HG03039 (cell line): ENCODE results near the gene TRIM61.
"Not testable (repeated sequence)": the region's sequence is repeated elsewhere in the genome, so short reads cannot be mapped to it uniquely, and the experiment has no call there.

Experiments used
- ATAC-seq: cut with Tn5 transposase; IDR thresholded peaks from one replicate; pipeline ENCODE4 v1.9.1; 2021; ENCODE audit warnings: mild to moderate bottlenecking, moderate library complexity; ENCODE audit not compliant: unreplicated experiment

TRIM61 gene

DNA sequence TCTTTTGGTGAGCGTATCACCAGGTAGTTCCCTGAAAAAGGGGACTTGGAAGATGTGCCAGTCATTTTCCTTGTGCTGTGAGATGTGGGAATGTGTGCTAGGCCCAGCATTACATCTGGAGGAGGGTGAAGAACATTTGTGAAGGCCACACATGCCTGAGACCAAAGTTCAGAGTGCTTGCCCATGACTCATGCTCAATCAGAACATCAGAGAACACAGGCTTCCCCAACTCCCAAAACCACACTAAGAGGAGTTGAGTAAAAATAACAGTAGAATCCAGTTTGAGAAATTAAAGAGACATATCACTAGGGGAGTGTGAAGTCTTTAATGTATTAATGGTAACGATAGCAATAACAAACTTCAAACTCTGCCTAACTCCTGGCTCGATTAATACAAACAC, 18.0 kb downstream of the TRIM61 start:
- not testable (repeated sequence) for ATAC-seq

DNA sequence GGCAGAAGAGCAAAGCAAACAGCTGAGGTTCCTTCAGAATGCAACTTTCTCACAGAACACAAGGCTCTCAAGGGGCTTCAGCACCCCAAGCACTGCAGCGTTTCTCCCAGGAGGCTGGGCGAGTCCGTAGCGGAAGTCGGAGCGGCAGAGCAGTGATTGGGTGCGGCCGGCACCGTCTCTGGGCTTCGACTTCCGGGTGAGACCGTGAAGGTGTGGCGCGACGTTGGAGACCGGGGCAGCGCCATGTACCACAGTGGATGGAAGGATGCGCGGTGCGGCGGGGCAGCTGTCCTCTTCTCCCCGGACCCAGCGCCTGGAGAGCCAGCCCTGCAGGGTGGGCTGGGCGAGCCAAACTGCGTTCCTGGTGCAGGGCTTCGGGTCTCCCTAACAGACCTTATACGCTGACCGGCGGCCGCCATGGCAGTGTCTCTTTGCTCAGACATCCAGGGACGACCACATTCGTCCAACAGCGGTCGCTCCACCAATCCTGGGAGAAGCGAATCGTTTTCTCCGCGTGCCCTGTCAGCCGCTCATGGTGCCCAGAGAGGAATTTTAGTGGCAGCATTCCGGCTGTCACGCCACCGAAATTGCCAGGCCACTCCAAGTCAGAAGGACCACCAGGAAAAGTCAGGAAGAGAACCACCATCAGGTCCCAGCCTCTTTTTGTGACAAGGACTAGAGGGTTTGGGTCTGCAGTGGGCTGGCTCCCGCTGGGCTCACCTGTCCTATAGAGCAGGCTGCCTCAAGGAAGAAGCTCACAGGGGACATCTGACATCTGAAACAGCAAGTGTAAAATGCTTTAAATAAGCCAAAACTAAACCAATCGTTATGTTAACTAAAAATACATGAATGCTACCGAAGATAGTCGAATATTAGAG, 20.5 kb downstream of the TRIM61 start:
- peak; percentile 100 for ATAC-seq

DNA sequence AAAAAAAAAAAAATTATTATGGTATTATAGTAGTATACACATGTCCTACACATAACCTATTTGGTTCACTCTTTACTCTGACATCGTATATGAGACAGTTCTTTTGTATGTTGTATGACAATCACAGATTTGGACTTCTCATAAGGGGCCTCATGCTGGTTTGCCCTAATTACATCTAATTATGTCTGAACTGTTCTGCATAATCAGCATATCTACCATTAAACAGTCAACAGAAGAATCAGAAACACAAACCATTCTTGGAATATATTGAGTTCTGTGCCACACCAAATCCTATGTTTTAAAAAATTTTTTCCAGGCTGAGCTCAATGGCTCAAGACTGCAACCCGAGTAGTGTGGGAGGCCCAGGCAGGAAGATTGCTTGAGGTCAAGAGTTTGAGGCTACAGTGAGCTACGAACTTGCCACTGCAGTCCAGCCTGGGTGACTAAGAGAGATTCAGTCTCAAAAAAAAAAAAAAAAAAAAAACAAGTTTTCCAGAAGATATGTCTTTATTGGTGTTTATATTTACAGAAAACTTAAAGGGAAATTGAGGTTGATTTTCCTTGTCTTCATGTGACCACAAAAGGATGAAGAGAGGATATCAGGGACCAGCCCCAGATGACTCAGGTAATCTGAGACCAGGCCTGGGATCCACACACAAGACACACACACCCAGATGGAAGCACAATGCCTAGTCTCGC, 22.2 kb downstream of the TRIM61 start:
- no peak for ATAC-seq

DNA sequence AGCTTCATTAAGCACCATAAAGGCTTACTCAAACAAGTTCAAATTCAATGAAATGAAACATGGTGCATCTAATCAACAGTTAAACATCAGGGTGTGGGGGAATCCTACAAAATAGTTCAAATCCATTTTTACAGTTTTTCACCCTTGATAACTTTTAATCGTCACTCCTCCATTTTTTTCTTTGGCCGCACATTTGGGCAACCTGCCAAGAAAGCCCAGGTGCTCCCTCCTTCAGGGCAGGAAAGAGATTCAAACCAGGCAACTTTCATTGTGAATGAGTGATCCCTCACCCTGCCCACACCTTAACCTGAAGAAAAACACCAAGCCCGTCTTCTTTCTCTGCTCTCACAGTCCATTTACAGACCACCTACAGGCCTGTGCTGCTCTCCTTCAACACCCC, 24.9 kb downstream of the TRIM61 start:
- no peak for ATAC-seq

DNA sequence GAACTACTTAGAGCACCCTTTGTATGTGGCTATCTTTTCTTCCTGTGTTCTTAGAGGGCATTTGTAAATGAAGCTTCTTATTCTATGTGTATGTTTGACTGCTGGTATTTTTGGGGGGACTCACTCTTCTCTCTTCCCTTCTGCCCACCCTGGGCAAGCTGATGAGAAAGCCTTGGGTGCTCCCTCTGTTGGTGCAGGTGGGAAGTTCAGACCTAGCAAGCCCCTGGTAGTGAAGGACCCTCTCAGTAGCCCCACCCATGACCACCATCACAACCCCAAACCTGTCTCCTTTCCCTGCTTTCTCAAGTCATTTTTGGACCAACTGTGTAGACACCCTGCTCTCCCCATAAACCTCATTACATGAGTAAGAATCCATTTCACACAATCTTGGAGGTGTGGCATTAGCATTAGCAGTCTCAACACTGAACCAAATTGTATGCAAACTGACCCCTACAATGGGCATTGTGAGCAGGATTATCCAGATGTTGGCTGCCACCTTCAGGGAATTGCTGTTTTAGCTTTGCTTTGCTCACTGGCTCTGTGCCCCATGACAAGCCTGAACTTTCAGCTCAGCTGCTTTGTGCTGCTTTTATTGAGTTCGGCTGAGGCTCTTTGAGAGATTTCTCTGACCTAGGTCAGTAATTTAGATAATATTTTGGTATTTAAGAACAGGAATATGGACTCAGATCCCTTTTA, 27.9 kb downstream of the TRIM61 start:
- no peak for ATAC-seq

- no peak for ATAC-seq
Observed at GRCh38 chr4:164948975-164949374, 28.5 kb downstream of the TRIM61 start.

DNA sequence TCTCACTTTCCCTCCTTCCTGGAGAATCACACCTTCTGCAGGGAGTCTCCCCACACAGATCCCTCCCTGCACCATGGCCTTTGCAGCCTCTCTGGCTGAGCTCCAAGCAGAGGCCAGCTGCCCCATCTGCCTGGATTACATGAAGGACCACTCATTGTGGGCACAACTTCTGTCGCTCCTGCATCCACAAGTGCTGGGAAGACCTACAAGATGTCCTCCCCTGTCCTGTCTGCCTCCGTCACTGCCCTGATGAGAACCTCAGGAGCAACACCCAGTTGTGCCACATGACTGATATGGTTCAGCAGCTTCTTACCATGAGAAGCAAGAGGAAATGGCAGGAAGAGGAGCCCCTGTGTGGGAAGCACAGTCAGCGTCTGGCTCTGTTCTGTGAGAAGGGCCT, 29.5 kb downstream of the TRIM61 start:
- not testable (repeated sequence) for ATAC-seq

DNA sequence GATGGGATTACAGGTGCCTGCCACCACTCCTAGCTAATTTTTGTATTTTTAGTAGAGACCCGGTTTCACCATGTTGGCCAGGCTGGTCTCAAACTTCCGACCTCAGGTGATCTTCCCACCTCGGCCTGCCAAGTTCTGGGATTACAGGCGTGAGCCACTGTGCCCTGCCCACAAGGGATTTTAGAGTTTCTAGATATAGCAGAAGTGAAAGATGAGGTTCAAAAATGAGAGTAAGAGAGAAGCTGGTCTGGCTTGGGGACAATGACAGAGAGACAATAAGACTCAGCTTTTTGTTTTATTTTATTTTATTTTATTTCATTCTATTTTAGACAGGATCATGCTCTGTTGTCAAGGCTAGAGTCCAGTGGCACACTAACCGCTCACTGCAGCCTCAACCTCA, 30.6 kb downstream of the TRIM61 start:
- no peak for ATAC-seq

DNA sequence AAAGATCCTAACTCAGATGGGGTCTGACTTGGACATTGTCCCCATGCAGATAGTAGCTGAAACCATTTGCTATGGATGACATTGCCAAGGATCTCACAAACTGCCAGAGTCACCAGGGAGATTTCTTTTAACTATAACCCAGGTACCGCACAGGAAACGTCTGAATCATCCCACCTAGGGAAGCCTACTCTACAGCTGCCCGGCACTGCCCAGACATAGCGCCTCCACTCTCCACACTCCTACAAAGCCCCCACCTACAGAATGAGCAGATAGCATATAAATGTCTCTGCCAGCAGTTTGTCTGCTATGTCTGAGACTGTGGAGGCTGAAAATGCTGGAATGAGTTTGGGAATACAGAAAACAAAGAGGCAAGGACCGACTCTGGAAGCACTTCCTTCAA, 32.3 kb downstream of the TRIM61 start:
- no peak for ATAC-seq

GRCh38 chr4:164943192-164943591, 34.3 kb downstream of the TRIM61 start:
- no peak for ATAC-seq

- peak; percentile 41 for ATAC-seq
Observed at GRCh38 chr4:164937576-164938270, 39.7 kb downstream of the TRIM61 start.

DNA sequence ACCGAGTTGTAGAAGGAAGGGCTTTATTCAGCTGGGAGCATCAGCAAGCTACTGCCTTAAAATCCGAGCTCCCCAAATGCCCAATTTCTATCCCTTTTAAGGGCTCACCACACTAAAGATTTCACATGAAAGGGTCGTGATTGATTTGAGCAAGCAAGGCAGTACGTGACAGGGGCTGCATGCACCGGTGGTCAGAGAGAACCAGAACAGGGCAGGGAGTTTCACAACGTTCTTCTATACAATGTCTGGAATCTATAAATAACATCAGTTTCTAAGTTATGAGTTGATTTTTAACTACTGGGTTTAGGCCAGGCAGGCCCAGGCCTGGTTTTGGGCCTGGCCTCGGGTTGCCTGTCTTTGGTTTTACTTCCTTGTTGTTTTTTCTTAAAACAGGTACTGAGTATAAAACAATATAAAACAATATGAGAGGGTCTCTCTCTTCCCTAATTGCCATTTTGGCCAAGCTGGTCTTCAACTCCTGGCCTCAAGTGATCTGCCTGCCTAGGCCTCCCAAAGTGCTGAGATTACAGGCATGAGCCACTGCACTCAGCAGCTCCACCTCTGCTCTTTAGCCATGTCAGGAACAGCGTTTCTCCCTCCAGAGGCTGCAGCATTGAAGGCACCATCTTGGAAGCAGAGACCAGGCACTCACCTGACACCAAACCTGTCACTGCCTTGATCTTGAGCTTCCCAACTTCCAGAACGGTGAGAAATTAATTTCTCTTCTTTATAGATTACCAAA, 41.4 kb downstream of the TRIM61 start:
- peak; percentile 33 for ATAC-seq

GRCh38 chr4:164935363-164935762, 42.1 kb downstream of the TRIM61 start:
- peak; percentile 53 for ATAC-seq

GRCh38 chr4:164933244-164933643, 44.2 kb downstream of the TRIM61 start:
- ATAC-seq: no peak

- ATAC-seq: no peak
Observed at GRCh38 chr4:164931551-164932324, 45.7 kb downstream of the TRIM61 start.

DNA sequence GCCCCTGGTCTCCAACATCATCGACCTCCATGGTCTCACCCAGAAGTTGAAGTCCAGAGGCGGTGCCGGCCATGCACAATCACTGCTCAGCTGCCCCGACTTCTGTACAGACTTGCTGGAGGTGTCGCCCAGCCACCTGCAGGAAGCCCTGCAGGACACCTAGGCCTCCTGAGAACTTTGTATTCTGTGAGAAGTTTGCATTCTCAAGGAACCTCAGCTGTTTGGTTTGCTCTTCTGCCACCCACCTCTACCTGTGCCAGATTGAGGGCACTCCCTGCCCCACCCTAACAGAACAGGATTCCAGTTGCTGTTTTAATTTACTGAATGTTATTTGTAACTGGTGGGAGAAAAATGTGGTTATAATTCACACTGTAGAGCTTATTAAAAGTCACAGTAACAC, 46.8 kb downstream of the TRIM61 start:
- no peak for ATAC-seq

DNA sequence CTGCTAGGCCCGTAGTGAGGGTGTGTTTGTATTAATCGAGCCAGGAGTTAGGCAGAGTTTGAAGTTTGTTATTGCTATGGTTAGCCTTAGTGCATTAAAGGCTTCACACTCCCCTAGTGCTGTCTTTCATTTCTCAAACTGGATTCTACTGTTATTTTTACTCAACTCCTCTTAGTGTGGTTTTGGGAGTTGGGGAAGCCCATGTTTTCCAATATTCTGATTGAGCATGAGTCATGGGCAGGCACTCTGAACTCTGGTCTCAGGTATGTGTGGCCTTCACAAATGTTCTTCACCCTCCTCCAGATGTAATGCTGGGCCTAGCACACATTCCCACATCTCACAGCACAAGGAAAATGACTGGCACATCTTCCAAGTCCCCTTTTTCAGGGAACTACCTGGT, 50.4 kb downstream of the TRIM61 start:
- ATAC-seq: not testable (repeated sequence)

DNA sequence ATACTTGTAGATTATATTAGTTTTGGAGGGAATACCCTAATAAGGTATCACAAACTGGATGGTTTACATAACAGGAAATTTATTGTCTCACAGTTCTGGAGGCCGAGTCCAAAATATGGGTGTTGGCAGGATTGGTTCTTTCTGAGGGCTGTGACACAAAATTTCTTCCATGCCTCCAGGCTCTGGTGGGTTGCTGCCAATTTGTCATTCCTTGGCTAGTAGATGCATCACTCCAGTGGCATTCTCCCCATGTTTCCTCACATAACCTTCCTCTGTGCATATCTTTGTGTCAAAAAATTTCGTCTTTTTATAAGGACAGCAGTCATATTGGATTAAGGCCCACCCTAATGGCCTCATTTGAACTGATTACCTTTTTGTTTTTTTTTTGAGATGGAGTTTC, 51.2 kb downstream of the TRIM61 start:
- no peak for ATAC-seq

DNA sequence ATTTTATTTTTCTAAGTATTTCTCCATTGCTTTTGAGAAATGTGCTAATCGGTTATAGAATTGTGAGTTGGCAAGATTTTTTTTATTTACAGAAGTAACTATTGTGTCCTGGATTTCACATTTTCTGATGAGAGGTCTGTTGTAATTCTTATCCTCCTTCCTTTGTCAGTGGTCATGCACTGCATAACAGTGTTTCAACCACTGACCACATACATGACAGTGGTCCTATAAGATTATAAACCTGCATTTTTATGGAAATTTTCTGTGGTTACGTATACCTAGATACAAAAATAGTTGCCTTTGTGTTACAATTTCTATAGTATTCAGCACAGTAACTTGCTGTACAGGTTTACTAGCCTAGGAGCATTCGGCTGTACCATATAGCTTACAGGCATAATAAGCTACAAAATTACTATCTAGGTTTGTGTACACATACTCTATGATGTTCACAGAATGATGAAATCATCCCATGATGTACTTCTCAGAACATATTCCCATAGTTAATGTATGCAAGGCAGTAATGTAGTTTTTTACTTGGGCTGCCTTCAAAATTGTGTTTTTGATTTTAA, 52.7 kb downstream of the TRIM61 start:
- no peak for ATAC-seq
